Cardiac muscle cell (in vitro differentiated cells and primary cell): ENCODE measurements around the gene BAIAP2L1. TPM values are rescaled to one million over a fixed set of nuclear protein-coding genes. Genes with fewer than 3 reads are reported as not detected.

Experiments
- DNase-seq, 2 donors: peaks; one replicate each; pipeline versions ENCODE4 v3.0.0 to v3.0.0-alpha.2; 2010 to 2017; ENCODE audit warnings: low read depth in 1 of 2, low spot score in 1 of 2
- H3K27ac ChIP-seq: fragments of 200-600 bp; sonication (generic); 2 replicates; pipeline ENCODE4 v1.5.1; 2016
- H3K27me3 ChIP-seq: fragments of 200-600 bp; sonication (generic); 2 replicates; pipeline ENCODE4 v1.6.0; 2016; ENCODE audit warnings: control low read depth
- H3K36me3 ChIP-seq: fragments of 200-600 bp; sonication (generic); 2 replicates; pipeline ENCODE4 v1.5.1; 2016; ENCODE audit warnings: control low read depth
- H3K4me1 ChIP-seq: fragments of 200-600 bp; sonication (generic); 2 replicates; pipeline ENCODE4 v1.8.1; 2017; ENCODE audit warnings: low read depth, mild to moderate bottlenecking, mixed run types
- H3K4me3 ChIP-seq: fragments of 200-600 bp; sonication (generic); 2 replicates; pipeline ENCODE4 v1.5.1; 2016; ENCODE audit warnings: mild to moderate bottlenecking
- H3K9me3 ChIP-seq: fragments of 200-600 bp; sonication (generic); 2 replicates; pipeline ENCODE4 v1.5.1; 2017; ENCODE audit warnings: low read depth, mild to moderate bottlenecking, control low read depth
- polyA plus RNA-seq: library from polyadenylated mRNA; unstranded; fragments of >200 nt; fragmentation: Nextera tagmentation; extraction: Ambion mirVana; gene quantifications from 2 replicates; pipeline ENCODE4 v1.2.1, GENCODE V29; 2016
- total RNA-seq: library from RNA; depleted of rRNA; stranded (reverse); fragments of >200 nt; gene quantifications from 2 replicates; pipeline ENCODE4 v1.2.3, GENCODE V29; 2016
- TF ChIP-seq, protein P1 (sequence below): IDR thresholded peaks from 2 replicates; pipeline ENCODE4 v1.5.1; 2012; ENCODE audit warnings: low read depth, mild to moderate bottlenecking, low read length

Gene BAIAP2L1
- total and polyA plus RNA-seq, 2 experiments from 2014 or later: 7.6 to 11.6 TPM

DNA sequence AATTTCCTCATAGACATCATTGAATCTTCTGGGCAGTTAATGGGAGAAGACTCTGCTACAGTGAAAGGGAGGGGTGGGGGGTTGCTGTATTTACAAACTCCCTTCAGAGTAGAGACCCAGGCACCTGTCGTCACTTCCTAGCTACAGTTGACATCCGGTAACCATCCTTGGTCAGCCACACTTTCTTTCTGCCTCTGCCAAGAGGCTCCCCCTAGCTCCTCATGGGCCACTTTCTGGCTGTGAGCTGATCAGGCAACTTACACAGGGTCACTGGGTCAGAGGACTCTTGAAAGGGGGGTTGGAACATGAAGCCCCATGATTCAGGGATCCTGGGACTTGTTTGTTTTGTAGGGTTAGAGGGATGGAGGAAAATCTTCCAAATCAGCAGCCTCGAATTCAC lies 150.1 kb downstream of the BAIAP2L1 start:
- H3K4me3 ChIP-seq: peak overlapping the region; percentile 91
- H3K9me3 ChIP-seq: no peaks in the 10 kb centered on the region
- H3K27ac ChIP-seq: no peak overlapping the region
- TF ChIP-seq, protein P1, sequence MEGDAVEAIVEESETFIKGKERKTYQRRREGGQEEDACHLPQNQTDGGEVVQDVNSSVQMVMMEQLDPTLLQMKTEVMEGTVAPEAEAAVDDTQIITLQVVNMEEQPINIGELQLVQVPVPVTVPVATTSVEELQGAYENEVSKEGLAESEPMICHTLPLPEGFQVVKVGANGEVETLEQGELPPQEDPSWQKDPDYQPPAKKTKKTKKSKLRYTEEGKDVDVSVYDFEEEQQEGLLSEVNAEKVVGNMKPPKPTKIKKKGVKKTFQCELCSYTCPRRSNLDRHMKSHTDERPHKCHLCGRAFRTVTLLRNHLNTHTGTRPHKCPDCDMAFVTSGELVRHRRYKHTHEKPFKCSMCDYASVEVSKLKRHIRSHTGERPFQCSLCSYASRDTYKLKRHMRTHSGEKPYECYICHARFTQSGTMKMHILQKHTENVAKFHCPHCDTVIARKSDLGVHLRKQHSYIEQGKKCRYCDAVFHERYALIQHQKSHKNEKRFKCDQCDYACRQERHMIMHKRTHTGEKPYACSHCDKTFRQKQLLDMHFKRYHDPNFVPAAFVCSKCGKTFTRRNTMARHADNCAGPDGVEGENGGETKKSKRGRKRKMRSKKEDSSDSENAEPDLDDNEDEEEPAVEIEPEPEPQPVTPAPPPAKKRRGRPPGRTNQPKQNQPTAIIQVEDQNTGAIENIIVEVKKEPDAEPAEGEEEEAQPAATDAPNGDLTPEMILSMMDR: no peak
- H3K4me1 ChIP-seq: peaks cover 11% of the 10 kb centered on the region
- no peaks in the 10 kb centered on the region for H3K36me3 ChIP-seq
- H3K27me3 ChIP-seq: no peaks in the 10 kb centered on the region
- DNase-seq: no peak

DNA sequence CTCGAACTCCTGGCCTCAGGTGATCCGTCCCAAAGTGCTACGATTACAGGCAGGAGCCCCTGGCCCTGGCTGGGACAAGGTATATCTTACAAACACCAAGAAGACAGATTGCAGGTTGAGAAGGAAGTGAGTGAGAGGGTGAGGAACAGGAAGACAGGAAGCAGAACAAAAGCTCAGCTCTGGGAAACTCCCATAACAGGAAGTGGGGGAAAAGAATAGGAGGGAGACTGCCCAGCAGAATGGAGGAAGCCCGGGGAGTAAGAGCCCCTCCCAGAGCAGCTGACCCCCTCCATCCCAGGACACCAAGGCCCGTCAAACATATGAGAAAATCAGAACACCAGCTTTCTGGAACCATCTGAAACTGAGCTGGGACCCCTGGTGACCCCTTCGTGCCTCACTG lies 151.8 kb downstream of the BAIAP2L1 start:
- Histone ChIP-seq H3K36me3 (no peaks in the 10 kb centered on the region), H3K27me3 (no peaks in the 10 kb centered on the region), H3K4me3 (no peak overlapping the region), H3K4me1 (peaks cover 11% of the 10 kb centered on the region), H3K9me3 (no peaks in the 10 kb centered on the region), H3K27ac (no peak overlapping the region)
- TF ChIP-seq, protein P1: no peak
- DNase-seq: no peak

DNA sequence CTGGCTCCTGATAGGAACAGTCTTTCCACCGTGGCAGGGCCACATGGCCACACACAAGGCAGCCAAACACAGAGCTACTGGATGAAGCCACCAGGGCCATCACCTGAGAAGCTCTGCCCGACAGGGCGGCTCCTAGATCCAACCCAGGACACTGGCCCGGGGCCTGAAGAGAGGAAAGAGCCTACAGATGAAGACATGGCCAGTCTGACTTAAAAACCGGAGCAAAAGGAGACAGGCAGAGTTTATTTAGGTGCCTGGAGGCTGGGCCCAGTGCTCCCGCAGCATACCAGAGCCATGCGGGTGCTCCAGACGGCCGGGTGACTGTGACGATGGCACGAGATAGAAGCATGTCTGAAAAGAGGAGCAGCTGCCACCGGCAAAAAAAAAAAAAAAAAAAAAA lies 152.7 kb downstream of the BAIAP2L1 start:
- Histone ChIP-seq H3K36me3 (no peaks in the 10 kb centered on the region), H3K4me3 (no peak overlapping the region)
- TF ChIP-seq, protein P1: no peak

DNA sequence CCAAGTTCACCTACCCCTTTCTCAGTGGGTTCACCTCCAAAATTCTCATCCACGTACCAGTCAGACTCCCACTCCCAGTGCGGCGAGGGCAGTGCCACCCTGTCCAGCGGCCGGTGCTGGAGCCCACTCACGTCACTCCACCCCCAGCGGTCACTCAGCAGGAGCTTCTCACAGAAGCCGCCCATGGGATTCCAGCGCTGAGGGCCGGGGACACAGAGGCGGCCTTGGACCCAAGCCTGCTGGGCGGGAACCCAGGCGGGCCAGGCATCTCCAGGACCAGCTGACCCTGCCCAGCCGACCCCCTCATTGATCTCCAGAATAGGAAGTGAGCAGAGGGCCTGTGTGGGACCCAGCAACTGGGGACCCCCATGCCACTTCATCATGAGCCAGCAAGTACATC lies 156.0 kb downstream of the BAIAP2L1 start:
- no peak for DNase-seq
- Histone ChIP-seq H3K27ac (no peak overlapping the region), H3K4me3 (no peak overlapping the region), H3K36me3 (no peaks in the 10 kb centered on the region), H3K4me1 (no peaks in the 10 kb centered on the region), H3K9me3 (no peaks in the 10 kb centered on the region), H3K27me3 (no peaks in the 10 kb centered on the region)
- TF ChIP-seq, protein P1: no peak

More for the DNA sequence above, 152.7 kb downstream of the BAIAP2L1 start:
- no peaks in the 10 kb centered on the region for H3K27me3 ChIP-seq
- H3K27ac ChIP-seq: no peak overlapping the region
- H3K9me3 ChIP-seq: no peaks in the 10 kb centered on the region
- H3K4me1 ChIP-seq: peaks cover 11% of the 10 kb centered on the region
- no peak for DNase-seq

DNA sequence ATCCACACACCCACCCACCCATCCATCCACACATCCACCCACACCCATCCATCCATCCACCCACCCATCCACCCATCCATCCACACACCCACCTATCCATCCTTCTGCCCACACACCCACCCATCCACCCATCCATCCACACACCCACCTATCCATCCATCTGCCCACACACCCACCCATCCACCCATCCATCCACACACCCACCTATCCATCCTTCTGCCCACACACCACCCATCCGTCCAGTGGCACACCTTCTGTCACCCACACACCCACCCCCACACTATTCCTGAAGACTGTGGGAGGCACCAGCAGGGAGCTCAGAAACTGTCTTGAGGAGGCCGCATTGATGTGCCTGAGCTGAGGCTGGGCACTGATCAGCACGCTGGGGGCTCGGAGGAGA lies 158.0 kb downstream of the BAIAP2L1 start:
- Histone ChIP-seq H3K4me3 (no peak overlapping the region), H3K27me3 (no peaks in the 10 kb centered on the region), H3K9me3 (no peaks in the 10 kb centered on the region), H3K36me3 (no peaks in the 10 kb centered on the region), H3K4me1 (no peaks in the 10 kb centered on the region), H3K27ac (no peak overlapping the region)
- TF ChIP-seq, protein P1: no peak
- no peak for DNase-seq

DNA sequence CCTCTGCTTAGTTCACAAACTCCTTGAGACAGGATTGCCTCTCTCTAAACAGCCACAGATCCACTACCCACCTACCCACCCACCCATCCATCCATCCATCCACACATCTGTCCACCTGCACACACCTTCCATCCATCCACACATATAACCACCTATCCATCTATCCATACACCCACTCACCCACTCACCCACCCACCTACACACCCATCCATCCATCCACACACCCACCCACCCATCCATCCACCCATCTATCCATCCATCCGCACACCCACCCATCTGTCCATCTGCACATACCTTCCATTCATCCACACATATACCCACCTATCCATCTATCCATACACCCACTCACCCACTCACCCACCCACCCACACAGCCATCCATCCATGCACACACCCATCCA lies 158.5 kb downstream of the BAIAP2L1 start:
- no peaks in the 10 kb centered on the region for H3K9me3 ChIP-seq
- TF ChIP-seq, protein P1: no peak
- no peaks in the 10 kb centered on the region for H3K36me3 ChIP-seq
- no peak overlapping the region for H3K4me3 ChIP-seq
- no peaks in the 10 kb centered on the region for H3K27me3 ChIP-seq
- no peak overlapping the region for H3K27ac ChIP-seq
- no peaks in the 10 kb centered on the region for H3K4me1 ChIP-seq
- DNase-seq: no peak
